Activated CD4-positive, alpha-beta T cell treated with anti-CD3 and anti-CD28 coated beads, Interleukin-2, amount 50 U/mL, for 48 hours (primary cell): ENCODE results near the gene NUDT17.
A peak's percentile ranks its signal among the peaks of the same experiment; 100 is the strongest.
"Not testable (repeated sequence)": the region's sequence is repeated elsewhere in the genome, so short reads cannot be mapped to it uniquely, and the experiment has no call there.

ENCODE experiments used
- DNase-seq, 2 experiments: peaks; one replicate each; pipeline ENCODE4 v3.0.0-alpha.2; 2020

NUDT17 gene, protein sequence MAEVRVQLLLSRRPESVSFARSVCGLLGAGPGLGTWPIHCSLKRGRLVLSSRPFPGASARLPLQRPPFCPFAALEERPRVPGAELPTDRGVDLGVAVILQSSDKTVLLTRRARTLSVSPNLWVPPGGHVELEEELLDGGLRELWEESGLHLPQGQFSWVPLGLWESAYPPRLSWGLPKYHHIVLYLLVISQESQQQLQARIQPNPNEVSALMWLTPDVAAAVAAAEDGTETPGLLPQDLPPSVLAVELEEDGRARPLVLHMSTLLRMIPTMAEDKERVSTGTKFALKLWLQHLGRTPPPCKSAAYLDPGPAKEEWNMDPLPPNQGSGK

DNA sequence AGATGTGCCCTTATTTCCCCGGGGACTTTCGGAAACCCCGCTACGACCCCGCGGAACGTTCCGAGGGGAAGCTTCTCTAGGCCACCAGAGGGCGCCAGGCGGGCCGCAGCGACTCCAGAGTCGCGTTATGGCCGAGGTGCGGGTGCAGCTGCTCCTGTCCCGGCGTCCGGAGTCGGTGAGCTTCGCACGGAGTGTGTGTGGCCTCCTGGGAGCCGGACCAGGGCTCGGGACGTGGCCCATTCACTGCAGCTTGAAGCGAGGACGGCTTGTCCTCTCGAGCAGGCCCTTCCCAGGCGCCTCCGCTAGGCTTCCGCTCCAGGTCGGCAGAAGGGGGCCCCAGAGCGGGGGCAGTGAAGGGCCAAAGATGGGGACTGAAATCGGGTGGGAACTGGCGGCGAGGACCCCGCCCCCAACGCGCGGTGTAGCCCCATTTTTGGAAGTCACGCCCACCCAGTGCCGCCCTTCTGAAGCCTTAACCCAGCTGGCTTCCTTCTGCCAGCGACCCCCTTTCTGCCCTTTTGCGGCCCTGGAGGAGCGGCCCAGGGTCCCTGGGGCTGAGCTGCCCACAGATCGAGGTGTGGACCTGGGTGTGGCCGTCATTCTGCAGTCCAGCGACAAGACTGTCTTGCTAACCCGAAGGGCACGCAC, at the start of gene NUDT17:
TSS of gene NUDT17 (plus strand) at position 117 of the 648 bp plus-strand sequence. CDS start at position 128, 11 bp downstream.
- peak; percentile 81 to 83 for DNase-seq

DNA sequence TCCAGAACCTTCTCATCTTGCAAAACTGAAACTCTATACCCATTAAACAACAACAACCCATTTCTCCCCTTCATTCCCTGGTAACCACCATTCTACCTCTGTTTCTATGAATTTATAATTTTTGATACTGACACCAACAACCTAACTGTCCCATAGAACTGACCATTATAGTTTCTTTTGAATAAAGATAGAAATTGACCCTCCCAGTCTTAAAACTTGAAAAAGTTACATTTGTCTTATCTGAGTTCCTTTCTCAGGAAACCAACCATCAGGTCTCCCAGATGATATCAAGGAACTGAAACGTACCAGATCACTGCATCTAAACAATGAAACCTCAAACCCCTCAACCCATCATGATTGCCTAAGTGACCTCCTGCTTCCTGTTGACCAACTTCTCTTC, 48.7 kb upstream of the NUDT17 start:
- DNase-seq = no peak

- DNase-seq = no peak
Observed at GRCh38 chr1:145799806-145800205, 45.6 kb upstream of the NUDT17 start.

DNA sequence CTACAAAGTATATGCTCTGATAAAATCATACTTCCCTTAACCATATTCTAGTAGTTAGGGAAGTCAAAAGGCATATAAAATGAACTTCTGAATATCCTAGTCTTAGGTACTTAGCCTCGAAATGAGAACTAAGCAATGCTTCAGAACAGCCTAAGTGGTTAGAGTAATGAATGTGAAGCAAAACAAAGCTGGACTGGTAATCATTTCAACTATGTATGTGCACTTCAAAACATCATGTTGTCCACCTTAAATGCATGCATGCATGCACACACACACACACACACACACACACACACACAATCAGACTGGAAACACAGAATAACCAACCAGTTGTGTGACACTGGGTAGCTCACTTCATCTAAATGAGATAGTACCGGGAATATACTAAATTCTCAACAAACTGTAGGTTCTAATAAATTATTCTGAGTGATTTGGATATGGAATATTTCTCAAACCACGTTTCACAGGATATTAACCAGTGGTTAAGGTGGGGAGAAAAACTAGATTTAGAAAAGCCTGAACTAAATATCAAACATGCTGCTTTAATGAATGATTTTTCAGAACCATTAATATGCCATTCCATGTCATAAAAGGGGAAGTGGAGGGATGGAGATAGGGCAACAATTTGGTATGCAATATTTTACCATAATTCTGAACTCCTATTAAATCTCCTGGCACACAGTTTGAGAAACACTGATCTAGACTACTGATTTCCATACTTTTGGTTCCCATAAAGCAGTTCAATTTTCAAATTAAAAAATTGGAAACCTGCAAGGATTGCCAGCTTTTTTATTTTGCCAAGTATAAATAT, 41.0 kb upstream of the NUDT17 start:
- no peak for DNase-seq

GRCh38 chr1:145805057-145805456, 40.4 kb upstream of the NUDT17 start:
- DNase-seq = no peak

DNA sequence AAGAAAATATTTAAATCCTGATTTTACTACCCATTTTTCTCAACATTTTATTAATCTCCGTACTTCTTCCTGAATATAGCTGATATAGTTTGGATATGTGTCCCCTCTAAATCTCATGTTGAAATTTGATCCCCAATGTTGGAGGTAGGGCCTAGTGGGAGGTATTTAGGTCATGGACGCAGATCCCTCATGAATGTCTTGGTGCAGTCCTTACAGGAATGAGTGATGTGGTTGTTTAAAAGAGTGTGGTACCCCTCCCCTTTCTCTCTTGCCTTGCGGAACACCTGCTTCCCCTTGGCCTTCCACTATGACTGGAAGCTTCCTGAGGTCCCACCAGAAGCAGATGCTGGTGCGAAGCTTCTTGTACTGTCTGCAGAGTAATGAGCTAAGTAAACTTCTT, 39.0 kb upstream of the NUDT17 start:
- no peak for DNase-seq

GRCh38 chr1:145806844-145807243, 38.6 kb upstream of the NUDT17 start:
- DNase-seq = no peak

DNA sequence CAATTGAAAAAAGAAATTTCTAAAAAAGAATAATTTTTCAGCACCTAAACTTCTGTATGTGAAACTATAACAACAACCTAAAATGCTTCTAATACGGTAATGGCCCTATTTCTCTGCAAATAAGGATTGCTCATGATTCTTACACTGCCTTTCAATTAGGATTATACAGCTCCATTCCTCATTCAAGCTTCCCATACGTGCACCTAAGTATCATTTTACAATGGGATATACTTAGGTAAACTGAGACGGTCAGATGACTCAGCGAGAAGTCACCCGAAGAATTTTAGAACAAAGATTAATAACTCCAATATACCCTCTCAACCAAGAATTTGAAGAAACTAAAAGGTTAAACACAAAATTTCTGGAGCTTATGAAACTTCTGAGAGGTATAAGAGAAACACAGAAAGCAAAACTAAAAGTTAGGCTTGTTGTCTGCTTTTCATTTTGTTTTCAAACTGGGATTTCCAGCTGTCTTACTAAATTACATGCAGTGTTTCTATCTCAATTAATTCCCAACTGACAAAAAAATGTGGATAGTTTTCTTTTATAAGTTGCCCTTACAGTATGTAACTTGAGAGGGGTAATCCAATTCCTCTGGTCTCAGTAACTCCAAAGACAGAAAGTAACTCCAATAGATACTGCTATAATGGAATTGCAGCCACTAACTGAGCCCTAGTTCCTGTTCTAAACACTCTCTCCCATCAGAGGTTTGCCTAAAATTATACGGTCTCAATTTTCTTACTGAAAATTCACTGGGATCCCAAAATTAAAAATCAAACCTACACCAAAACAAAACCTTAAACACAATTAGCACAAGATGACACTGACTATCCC, 32.2 kb upstream of the NUDT17 start:
- not testable (repeated sequence) for DNase-seq

- not testable (repeated sequence) for DNase-seq
Observed at GRCh38 chr1:145818095-145818494, 27.3 kb upstream of the NUDT17 start.

GRCh38 chr1:145822779-145823331, 22.6 kb upstream of the NUDT17 start:
- DNase-seq = not testable (repeated sequence)

GRCh38 chr1:145823565-145824498, 21.6 kb upstream of the NUDT17 start, which contains the start of the genes POLR3C and RNF115:
Gene POLR3C, plus strand, starts transcription at chr1:145824200. Its CDS starts 1,577 bp downstream, at chr1:145825777.
Gene RNF115, minus strand, starts transcription at chr1:145824095. Its CDS starts 222 bp downstream, at chr1:145823873.
- peak; percentile 80 to 85 for DNase-seq

- DNase-seq = no peak
Observed at GRCh38 chr1:145824499-145824842, 21.0 kb upstream of the NUDT17 start.

GRCh38 chr1:145826030-145826429, 19.4 kb upstream of the NUDT17 start:
- no peak for DNase-seq

DNA sequence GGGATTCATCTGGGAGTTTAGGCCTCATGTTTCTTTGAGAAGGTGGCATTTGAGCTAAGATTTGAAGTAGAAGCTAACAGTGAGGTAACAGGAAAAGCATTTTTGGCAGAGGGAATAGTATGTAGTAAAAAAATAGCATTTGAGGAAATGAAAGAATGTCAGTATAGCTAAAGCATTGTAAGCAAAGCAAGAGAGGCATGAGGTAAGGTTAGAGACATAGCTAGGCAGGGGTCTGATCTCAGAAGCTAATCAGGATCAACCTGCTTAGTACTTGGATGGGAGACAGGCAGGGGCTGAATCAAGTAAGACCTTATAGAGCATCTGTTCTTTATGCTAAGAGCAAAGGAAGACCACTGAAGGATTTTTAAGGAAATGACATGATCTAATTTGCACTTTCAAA, 17.5 kb upstream of the NUDT17 start:
- no peak for DNase-seq

GRCh38 chr1:145828367-145829026, 16.9 kb upstream of the NUDT17 start:
- no peak for DNase-seq

DNA sequence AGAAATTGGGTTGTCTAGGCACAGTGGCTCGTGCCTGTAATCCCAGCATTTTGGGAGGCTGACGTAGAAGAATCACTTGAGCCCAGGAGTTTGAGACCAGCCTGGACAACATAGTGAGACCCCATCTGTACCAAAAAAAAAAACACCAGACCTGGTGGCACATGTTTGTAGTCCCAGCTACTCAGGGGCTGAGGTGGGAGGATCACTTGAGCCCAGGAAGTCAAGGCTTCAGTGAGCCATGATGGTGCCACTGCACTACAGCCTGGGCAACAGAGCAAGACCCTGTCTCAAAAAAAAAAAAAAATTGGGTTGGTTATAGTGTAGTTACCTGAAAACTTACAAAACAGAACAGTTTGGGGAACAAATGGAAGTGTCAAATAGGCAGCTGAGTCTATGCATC, 14.6 kb upstream of the NUDT17 start:
- DNase-seq = not testable (repeated sequence)

GRCh38 chr1:145837656-145838055, 7.8 kb upstream of the NUDT17 start:
- no peak for DNase-seq

- no peak for DNase-seq
Observed at GRCh38 chr1:145843031-145843430, 2.4 kb upstream of the NUDT17 start.

DNA sequence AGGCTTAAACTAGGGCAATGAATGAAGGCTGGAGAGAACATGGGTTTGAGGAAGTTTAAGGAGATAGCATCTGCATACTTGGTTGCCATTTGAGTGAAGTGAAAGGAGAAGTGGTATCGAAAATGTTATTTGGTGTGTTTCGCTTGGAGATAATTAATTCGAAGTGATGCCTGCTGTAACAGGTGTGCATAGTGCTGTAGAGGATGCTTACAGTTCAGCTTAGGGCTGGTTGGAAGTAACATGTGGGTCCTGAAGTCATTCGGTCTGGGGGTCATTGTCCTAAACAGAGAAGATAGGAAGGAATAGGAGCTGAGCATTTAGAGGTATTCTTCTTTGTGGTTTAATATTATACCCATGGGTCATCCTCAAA, 301 bp upstream of the NUDT17 start:
- DNase-seq = no peak

GRCh38 chr1:145846201-145846612, 777 bp downstream of the NUDT17 start:
- DNase-seq = peak; percentile 23 to 39

DNA sequence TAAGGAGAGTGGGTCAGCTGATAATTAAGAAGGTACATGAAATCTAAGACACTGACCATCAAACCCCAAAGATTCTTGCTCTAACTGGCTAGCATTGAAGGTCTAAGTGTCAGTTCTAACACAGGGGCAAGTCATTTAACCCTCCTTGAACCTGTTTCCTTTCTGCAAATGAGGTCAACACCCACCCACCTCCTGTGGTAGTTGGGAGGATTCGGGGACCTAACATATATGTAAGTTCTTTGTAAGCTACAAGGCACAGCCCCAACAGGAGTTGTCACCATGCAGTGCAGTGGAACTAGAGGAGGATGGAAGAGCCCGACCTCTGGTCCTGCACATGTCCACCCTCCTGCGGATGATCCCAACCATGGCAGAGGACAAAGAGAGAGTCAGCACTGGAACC, 2.4 kb downstream of the NUDT17 start:
- no peak for DNase-seq
